ENCODE measurements around the gene ABTB2.
"Not testable (repeated sequence)": the region's sequence is repeated elsewhere in the genome, so short reads cannot be mapped to it uniquely, and the experiment has no call there.

Gene ABTB2

DNA sequence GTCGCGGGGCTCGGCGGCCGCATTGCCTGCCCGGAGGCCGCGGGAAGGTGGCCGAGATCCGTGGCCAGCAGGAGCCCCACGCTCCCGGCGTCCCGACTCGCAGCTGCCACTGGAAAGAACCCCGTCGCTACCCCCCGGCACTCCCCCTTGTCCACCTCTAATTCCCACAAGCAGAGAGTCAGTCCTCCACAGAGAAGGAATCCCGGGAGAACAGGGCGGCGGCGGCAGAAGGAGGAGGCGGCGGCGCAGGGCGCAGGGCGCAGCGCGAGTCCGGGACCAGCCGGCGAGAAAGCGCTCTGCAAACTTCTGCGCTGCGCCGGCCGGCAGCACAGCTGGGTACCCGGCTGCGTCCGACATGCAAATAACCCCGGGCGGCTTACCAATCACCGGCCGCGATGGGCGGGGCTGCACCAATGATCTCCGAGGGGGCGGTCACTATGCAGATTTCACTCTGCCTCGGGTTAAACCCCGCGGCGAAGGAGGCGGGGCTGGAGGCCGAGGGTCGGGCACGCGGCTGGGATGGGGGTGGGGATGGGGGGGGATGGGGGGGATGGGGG is at the start of gene ABTB2:
Gene ABTB2 (minus strand): TSS at position 310 of the 557 bp plus-strand sequence.
- peak; percentile 96 for DNase-seq (ENCODE audit: low spot score)

DNA sequence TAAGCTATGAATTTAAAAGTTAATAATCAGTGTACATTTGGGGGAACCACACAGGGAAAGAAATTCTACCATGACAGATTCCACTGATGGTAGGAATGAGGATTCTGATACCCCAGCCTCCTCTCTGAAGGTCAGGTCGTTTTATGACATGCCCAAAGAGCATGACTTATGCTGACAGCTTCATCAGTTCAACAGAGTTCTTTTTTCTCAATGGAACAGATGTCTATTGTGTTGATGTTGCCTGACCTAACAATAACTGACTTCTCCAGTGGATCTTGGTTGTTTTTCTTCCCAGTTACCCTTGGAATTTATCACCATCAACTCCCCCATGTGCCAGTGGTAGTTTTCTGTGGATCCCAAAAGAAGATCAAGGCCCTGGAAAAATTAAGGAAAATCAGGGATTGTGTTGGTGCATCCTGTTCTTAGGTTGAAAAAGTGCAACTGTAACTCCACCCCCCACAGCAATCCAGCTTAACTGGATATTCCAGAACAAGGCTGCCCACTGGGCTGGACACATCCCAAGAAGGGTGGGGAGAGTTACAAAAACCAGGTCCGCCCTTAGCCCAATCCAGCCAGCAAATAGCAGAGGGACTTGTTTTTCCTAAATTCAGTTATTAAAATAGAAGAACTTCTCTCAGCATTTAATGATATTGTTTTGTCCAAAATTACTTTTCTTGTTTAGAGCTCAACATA is 49.5 kb upstream of the ABTB2 start:
- DNase-seq (ENCODE audit: low spot score) = peak; percentile 84

DNA sequence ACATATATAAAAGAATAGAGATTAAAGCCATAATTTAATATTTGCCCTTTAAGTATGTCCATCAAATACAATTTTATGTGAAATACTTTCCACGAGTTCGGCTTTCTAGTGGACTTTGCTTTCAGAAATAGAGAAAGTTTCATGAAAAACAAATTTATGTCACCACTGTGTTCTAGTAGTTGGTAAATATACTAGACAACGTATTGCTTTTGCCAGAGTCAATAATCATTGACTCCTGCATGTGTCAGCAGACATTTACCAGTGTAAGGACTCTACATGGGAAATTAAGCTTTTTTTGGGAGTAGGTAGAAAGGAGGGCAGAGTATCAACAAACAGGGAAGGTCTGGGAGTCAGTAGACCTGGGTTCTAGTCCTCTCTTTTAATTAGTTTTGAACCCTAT is 48.6 kb upstream of the ABTB2 start:
- no peak for DNase-seq (ENCODE audit: low spot score)

DNA sequence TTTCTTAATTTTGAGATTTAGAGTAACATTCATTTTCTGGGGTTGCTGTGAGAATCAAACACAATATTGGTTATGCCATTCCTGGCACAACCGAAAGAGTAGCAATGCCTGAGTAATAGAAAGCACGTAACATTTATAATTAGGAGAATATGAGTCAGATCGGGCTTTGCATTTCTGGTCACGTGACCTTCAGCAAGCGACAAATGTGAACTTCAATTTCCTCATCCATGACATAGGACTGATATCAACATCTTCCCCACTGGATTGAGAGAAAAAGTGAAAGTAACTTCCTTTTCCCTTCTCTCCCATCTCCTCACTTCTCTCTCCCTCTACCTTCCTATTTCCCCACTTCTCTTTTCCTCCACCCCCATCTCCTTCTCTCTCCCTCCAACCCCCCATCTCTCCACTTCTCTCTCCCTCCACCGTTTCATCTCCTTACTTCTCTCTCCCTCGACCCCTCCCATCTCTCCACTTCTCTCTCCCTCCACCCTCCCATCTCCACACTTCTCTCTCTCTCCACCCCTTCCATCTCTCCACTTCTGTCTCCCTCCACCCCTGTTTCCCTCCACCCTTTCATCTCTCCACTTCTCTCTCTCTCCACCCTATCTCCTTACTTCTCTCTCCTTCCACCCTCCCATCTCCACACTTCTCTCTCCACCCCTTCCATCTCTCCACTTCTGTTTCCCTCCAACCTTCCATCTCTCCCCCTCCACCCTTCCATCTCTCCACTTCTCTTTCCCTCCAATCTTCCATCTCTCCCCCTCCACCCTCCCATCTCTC is 47.5 kb upstream of the ABTB2 start:
- peak; percentile 22 for DNase-seq (ENCODE audit: low spot score)

DNA sequence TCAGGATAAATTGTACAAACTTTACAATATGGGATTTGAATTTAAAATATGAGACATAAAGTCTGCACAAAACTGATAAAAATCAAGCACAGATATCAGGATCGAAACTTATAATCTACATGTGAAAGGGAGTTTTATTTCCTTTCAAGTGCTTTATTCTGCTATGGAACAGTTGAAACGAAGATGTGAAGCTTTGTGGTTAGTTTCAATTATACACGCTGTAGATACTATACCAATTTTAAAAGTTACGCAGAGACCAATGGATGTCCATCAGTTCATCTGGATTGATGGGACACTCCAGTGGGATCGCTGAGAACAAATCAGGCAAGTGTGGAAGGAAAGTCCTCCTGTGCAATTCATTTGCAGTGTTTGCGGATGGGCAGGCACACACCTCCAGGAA is 46.5 kb upstream of the ABTB2 start:
- DNase-seq (ENCODE audit: low spot score) = no peak

GRCh38 chr11:34403431-34403830 is 45.6 kb upstream of the ABTB2 start:
- DNase-seq (ENCODE audit: low spot score) = no peak

- no peak for DNase-seq (ENCODE audit: low spot score)
These were observed 40.0 kb upstream of the ABTB2 start for GRCh38 chr11:34397811-34398210.

GRCh38 chr11:34397120-34397519 is 39.3 kb upstream of the ABTB2 start:
- no peak for DNase-seq (ENCODE audit: low spot score)

DNA sequence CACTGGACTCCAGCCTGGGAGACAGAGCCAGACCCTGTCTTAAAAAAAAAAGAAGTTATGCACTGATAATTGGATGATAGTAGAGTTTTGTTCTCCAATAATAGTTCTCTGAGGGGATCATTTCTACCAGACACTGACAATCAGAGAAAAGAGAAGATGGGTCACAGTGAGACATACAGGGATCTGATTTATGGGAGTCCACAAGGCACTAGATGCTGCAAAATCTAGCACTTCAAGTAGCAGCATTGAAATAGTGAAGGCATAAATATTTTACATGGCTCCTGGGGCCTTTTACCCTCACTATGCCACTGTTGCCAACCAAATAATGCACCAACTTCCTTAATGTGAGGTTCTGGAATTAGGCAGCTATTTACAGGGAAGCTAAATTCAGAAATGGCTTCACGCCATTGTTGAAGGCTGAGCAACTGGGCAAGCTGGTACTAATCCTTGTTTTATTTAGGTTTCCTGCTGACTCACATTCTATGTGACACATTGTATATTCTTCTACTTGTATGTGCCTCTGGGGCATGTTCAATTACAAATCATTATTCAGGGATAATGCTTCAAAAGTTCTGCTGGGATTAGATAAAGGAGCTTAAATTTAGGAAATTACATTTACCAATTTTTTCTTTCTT is 38.2 kb upstream of the ABTB2 start:
- peak; percentile 85 for DNase-seq (ENCODE audit: low spot score)

GRCh38 chr11:34394771-34395300 is 37.0 kb upstream of the ABTB2 start:
- DNase-seq (ENCODE audit: low spot score) = no peak

DNA sequence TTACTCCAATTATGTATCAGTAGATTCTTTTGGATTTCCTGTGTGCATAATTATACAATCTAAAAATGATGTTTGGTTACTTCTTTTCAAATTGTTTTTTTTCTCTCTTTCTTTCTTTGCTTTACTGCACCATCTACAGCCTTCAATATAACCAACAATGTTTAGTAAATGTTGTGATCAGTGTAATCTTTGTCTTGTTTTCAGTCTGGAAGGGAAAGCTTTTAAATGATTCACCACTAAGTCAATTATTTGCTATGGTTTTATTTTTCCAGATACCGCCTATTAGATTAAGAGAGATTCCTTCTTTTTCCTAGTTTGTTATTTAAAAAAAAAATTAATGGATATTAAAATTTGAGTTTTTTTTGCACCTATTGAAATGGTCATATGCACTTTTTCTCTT is 29.8 kb upstream of the ABTB2 start:
- no peak for DNase-seq (ENCODE audit: low spot score)

GRCh38 chr11:34386356-34386755 is 28.5 kb upstream of the ABTB2 start:
- not testable (repeated sequence) for DNase-seq (ENCODE audit: low spot score)

GRCh38 chr11:34382532-34383276 is 24.9 kb upstream of the ABTB2 start:
- DNase-seq (ENCODE audit: low spot score) = no peak

- DNase-seq (ENCODE audit: low spot score) = no peak
These were observed 24.0 kb upstream of the ABTB2 start for GRCh38 chr11:34381775-34382174.

GRCh38 chr11:34380696-34381095 is 22.9 kb upstream of the ABTB2 start:
- no peak for DNase-seq (ENCODE audit: low spot score)

GRCh38 chr11:34379539-34379938 is 21.7 kb upstream of the ABTB2 start:
- DNase-seq (ENCODE audit: low spot score) = no peak

GRCh38 chr11:34379079-34379478 is 21.3 kb upstream of the ABTB2 start:
- DNase-seq (ENCODE audit: low spot score) = no peak

GRCh38 chr11:34373727-34374126 is 15.9 kb upstream of the ABTB2 start:
- DNase-seq (ENCODE audit: low spot score) = no peak

DNA sequence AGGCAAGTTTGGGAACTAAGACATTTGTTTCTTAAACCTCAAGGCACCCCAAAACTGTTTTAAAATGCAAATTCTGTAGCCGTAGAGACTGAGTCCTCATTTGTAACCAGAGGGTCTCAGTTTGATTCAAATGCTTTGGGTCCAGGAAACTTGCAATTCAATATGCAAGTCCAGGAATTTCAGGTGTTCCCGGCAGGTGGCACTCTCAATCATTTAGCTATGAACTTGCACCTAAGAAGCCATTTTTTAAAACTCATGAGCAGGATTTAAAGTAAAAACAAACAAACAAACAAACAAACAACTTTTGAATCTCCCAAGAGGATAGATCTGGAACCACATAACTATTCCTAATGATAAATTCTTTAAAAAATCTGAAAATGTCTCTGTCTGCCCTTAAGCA is 8.7 kb upstream of the ABTB2 start:
- no peak for DNase-seq (ENCODE audit: low spot score)

DNA sequence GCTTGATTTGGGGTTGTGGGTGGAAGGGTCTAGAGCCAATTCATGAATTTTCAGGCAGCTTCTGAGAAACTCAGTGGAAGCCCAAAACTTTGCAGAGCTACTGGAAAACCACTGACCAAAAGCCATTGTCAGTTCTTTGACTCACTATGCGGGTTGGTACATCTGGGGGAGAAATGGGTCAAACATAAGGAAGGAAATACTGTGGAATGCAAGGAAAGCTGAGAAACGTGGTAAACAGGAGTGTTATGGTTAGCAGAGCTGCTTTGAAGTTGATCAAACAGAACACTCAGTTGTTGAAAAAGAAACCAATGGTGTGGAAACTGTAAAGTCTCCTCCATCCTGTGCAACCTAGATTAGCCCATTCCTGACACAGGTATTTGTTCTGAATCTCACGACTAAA is 6.3 kb upstream of the ABTB2 start:
- no peak for DNase-seq (ENCODE audit: low spot score)

DNA sequence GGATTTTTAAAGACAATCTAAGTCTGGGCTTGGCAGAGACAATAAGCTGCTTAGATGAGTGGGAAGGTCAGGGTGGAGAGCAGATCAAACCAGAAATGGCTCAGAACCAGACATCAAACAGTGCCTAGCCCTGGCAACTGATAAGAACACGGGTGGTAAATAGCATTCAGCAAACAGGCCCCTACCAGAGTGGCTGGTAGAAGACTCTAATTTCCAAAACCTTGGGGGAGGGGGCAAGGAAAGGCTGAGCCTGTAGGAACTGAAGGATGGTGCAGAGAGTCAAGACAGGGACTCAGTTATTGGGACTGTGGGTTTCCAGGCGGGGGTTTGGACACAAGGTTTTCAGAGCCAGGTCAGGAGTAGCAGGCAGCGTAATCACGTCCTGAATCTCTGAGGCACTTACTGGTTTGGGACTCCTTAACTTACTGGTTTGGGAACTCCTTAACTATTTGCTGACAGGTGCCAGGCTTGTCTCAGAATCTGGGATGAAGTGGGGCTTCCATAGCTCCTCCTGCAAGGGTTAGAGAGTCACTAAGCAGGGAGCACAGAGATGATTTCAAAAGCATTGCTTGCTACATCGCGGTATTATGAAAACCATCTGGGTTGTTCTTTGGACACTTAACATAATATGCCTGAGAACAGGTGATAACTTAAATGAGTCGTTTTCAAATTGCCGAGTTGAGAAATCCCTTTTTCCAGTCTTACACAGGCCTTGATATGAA is 5.7 kb upstream of the ABTB2 start:
- DNase-seq (ENCODE audit: low spot score) = no peak
